GM23248 (cell line): ENCODE results near the gene KCTD13. TPM values are rescaled to one million over a fixed set of nuclear protein-coding genes. Genes with fewer than 3 reads are reported as not detected.
"Not testable (repeated sequence)": the region's sequence is repeated elsewhere in the genome, so short reads cannot be mapped to it uniquely, and the experiment has no call there.

ENCODE experiments used
- DNase-seq: peaks from one replicate; pipeline ENCODE4 v3.0.0-alpha.2; 2015
- H2AFZ ChIP-seq: fragments of 200-600 bp; sonication (generic); 2 replicates; pipeline ENCODE4 v1.6.1; 2016; ENCODE audit warnings: antibody characterized with exemption
- H3F3A ChIP-seq: fragments of 200-600 bp; sonication (generic); 2 replicates; pipeline ENCODE4 v1.6.1; 2016; ENCODE audit warnings: mild to moderate bottlenecking, antibody characterized with exemption, mixed run types; ENCODE audit not compliant: insufficient read depth
- H3K27ac ChIP-seq: fragments of 200-600 bp; sonication (generic); 2 replicates; pipeline ENCODE4 v1.5.1; 2016; ENCODE audit warnings: mild to moderate bottlenecking
- H3K27me3 ChIP-seq: fragments of 200-600 bp; sonication (generic); replicated peaks from 2 replicates; pipeline ENCODE4 v1.6.1; 2016; ENCODE audit warnings: mild to moderate bottlenecking; ENCODE audit not compliant: insufficient read depth
- H3K36me3 ChIP-seq: fragments of 200-600 bp; sonication (generic); 2 replicates; pipeline ENCODE4 v1.6.1; 2016; ENCODE audit warnings: low read depth, mild to moderate bottlenecking
- H3K4me1 ChIP-seq: fragments of 200-600 bp; sonication (generic); 2 replicates; pipeline ENCODE4 v1.6.1; 2016; ENCODE audit warnings: mild to moderate bottlenecking; ENCODE audit not compliant: insufficient read depth
- H3K4me2 ChIP-seq: fragments of 200-600 bp; sonication (generic); one replicate; pipeline ENCODE4 v1.6.1; 2016; ENCODE audit warnings: mild to moderate bottlenecking; ENCODE audit not compliant: unreplicated experiment
- H3K4me3 ChIP-seq: fragments of 200-600 bp; sonication (generic); 2 replicates; pipeline ENCODE4 v1.5.1; 2016; ENCODE audit warnings: mild to moderate bottlenecking
- H3K79me2 ChIP-seq: fragments of 200-600 bp; sonication (generic); 2 replicates; pipeline ENCODE4 v1.6.1; 2016; ENCODE audit warnings: mild to moderate bottlenecking; ENCODE audit not compliant: insufficient read depth
- H3K9ac ChIP-seq: fragments of 200-600 bp; sonication (generic); 2 replicates; pipeline ENCODE4 v1.6.1; 2016; ENCODE audit warnings: mild to moderate bottlenecking
- H3K9me2 ChIP-seq: fragments of 200-600 bp; sonication (generic); 2 replicates; pipeline ENCODE4 v1.6.1; 2016; ENCODE audit warnings: mixed run types, mild to moderate bottlenecking, moderate library complexity; ENCODE audit not compliant: insufficient read depth
- H3K9me3 ChIP-seq: fragments of 200-600 bp; sonication (generic); one replicate; pipeline ENCODE4 v1.6.1; 2017; ENCODE audit warnings: low read depth
- H4K20me1 ChIP-seq: fragments of 200-600 bp; sonication (generic); 2 replicates; pipeline ENCODE4 v1.6.0; 2016; ENCODE audit not compliant: insufficient read depth
- EZH2 ChIP-seq: fragments of 200-600 bp; sonication (generic); IDR thresholded peaks from 2 replicates; pipeline ENCODE4 v1.6.1; 2018; ENCODE audit warnings: antibody characterized with exemption, mild to moderate bottlenecking; ENCODE audit not compliant: insufficient read depth, poor library complexity, severe bottlenecking
- EZH2phosphoT487 ChIP-seq: fragments of 200-600 bp; sonication (generic); IDR thresholded peaks from 2 replicates; pipeline ENCODE4 v1.6.1; 2018; ENCODE audit warnings: antibody characterized with exemption, moderate library complexity, mild to moderate bottlenecking, low read depth; ENCODE audit not compliant: insufficient read depth
- WGBS, 2 experiments: methylation state at CpG; one replicate each; pipeline ENCODE4 v1.1.6; 2015 to 2017; ENCODE audit warnings: low lambda C conversion rate in 2 of 2, low coverage in 1 of 2; ENCODE audit errors: missing lambda C conversion rate in 2 of 2; 5-methylcytosine and 5-hydroxymethylcytosine counted together
- in situ Hi-C: fragments of 300-500 bp; cut with MboI; formaldehyde crosslinking; loops from 2 replicates; pipeline ENCODE4 v1.15.0; 2020
- polyA plus RNA-seq: library from polyadenylated mRNA; unstranded; fragments of >200 nt; fragmentation: Nextera tagmentation; extraction: Ambion mirVana; gene quantifications from 2 replicates; pipeline ENCODE4 v1.2.1, GENCODE V29; 2016
- total RNA-seq: library from RNA; depleted of rRNA; stranded (reverse); fragments of >200 nt; shearing (Covaris generic); gene quantifications from 2 replicates; pipeline ENCODE4 v1.2.3, GENCODE V29; 2014

KCTD13 gene
- total and polyA plus RNA-seq, 2 experiments from 2014 or later: 12.6 to 14.7 TPM

GRCh38 chr16:29891525-29892457, 34.2 kb downstream of the KCTD13 start:
- Histone ChIP-seq H4K20me1 (no peaks in the 10 kb centered on the region), H3K79me2 (no peaks in the 10 kb centered on the region), H3K4me2 (no peak overlapping the region), H2AFZ (no peak overlapping the region), H3K9me2 (no peaks in the 10 kb centered on the region), H3F3A (no peaks in the 10 kb centered on the region), H3K9me3 (no peaks in the 10 kb centered on the region), H3K36me3 (no peaks in the 10 kb centered on the region), H3K27ac (no peak overlapping the region), H3K27me3 (no peaks in the 10 kb centered on the region), H3K9ac (no peak overlapping the region), H3K4me1 (no peaks in the 10 kb centered on the region), H3K4me3 (no peak overlapping the region)
- in situ Hi-C loops: no loop called here
- no peak for DNase-seq
- TF ChIP-seq EZH2phosphoT487: no peak
- no peak for TF ChIP-seq EZH2
- 66 to 73% methylated on average over 10 of the region's 10 CpGs for WGBS, 2 experiments

DNA sequence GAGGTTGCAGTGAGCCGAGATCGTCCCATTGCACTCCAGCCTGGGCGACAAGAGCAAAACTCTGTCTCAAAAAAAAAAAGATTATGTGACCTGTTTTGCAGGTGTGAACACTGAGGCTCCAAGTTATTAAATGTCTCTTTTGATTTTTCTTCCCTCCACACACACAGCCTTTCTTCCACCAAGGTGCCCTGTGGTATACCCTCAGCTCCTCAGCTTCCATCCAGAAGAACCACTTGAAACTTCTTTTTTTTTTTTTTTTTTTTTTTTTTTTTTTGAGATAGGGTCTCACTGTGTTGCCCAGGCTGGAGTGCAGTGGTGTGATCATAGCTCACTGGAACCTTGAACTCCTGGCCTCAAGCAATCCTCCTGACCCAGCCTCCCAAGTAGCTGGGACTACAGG, 36.7 kb downstream of the KCTD13 start:
- H4K20me1 ChIP-seq, H3K9me2 ChIP-seq, DNase-seq, H3F3A ChIP-seq, H2AFZ ChIP-seq, H3K4me2 ChIP-seq, H3K27ac ChIP-seq, H3K9ac ChIP-seq, H3K36me3 ChIP-seq, H3K4me3 ChIP-seq, in situ Hi-C loops, H3K27me3 ChIP-seq, H3K4me1 ChIP-seq, H3K9me3 ChIP-seq, H3K79me2 ChIP-seq: not testable (repeated sequence)
- WGBS, 2 experiments: 90 to 96% methylated on average over 3 of the region's 3 CpGs

- Histone ChIP-seq H3F3A (no peaks in the 10 kb centered on the region), H3K9me2 (no peaks in the 10 kb centered on the region), H3K79me2 (no peaks in the 10 kb centered on the region), H3K27ac (no peak overlapping the region), H3K4me1 (no peaks in the 10 kb centered on the region), H4K20me1 (no peaks in the 10 kb centered on the region), H3K36me3 (no peaks in the 10 kb centered on the region), H2AFZ (no peak overlapping the region), H3K27me3 (no peaks in the 10 kb centered on the region), H3K4me2 (no peak overlapping the region), H3K4me3 (no peak overlapping the region), H3K9ac (no peak overlapping the region), H3K9me3 (no peaks in the 10 kb centered on the region)
- no peak for DNase-seq
- WGBS, 2 experiments: 69 to 74% methylated on average over 6 of the region's 6 CpGs
- in situ Hi-C loops: no loop called here
- TF ChIP-seq EZH2 (no peak), EZH2phosphoT487 (no peak)
Measured at GRCh38 chr16:29883987-29884386, 42.0 kb downstream of the KCTD13 start.

- no peak for DNase-seq
Measured at GRCh38 chr16:29881050-29881449, 45.0 kb downstream of the KCTD13 start.

More at GRCh38 chr16:29881050-29881449, 45.0 kb downstream of the KCTD13 start:
- no peak overlapping the region for H3K27ac ChIP-seq
- H3K79me2 ChIP-seq: no peaks in the 10 kb centered on the region
- H3K9me3 ChIP-seq: no peaks in the 10 kb centered on the region
- no peak overlapping the region for H2AFZ ChIP-seq
- H3K9ac ChIP-seq: no peak overlapping the region
- TF ChIP-seq EZH2phosphoT487: no peak
- TF ChIP-seq EZH2: no peak
- H3K4me3 ChIP-seq: no peak overlapping the region
- H3K27me3 ChIP-seq: 0 out of 2 replicates have a peak, but pooled peaks cover 6% of the 10 kb centered on the region
- no peaks in the 10 kb centered on the region for H3K36me3 ChIP-seq
- no peaks in the 10 kb centered on the region for H3K4me1 ChIP-seq
- in situ Hi-C loops: no loop called here
- H3F3A ChIP-seq: no peaks in the 10 kb centered on the region
- H4K20me1 ChIP-seq: no peaks in the 10 kb centered on the region
- WGBS, 2 experiments: 82 to 92% methylated on average over 3 of the region's 3 CpGs
- H3K4me2 ChIP-seq: no peak overlapping the region
- no peaks in the 10 kb centered on the region for H3K9me2 ChIP-seq
